LNCAP (cell line): ENCODE measurements around the gene PDZD4.

Experiments used
- TF ChIP-seq, protein P1 (sequence below): fragments of 450-650 bp; IDR thresholded peaks from 2 replicates; pipeline ENCODE4 v1.5.1; 2017; ENCODE audit warnings: mild to moderate bottlenecking

The PDZD4 gene

GRCh38 chrX:153773218-153773611 is 57.1 kb downstream of the PDZD4 start:
- TF ChIP-seq, protein P1, sequence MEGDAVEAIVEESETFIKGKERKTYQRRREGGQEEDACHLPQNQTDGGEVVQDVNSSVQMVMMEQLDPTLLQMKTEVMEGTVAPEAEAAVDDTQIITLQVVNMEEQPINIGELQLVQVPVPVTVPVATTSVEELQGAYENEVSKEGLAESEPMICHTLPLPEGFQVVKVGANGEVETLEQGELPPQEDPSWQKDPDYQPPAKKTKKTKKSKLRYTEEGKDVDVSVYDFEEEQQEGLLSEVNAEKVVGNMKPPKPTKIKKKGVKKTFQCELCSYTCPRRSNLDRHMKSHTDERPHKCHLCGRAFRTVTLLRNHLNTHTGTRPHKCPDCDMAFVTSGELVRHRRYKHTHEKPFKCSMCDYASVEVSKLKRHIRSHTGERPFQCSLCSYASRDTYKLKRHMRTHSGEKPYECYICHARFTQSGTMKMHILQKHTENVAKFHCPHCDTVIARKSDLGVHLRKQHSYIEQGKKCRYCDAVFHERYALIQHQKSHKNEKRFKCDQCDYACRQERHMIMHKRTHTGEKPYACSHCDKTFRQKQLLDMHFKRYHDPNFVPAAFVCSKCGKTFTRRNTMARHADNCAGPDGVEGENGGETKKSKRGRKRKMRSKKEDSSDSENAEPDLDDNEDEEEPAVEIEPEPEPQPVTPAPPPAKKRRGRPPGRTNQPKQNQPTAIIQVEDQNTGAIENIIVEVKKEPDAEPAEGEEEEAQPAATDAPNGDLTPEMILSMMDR: no peak

DNA sequence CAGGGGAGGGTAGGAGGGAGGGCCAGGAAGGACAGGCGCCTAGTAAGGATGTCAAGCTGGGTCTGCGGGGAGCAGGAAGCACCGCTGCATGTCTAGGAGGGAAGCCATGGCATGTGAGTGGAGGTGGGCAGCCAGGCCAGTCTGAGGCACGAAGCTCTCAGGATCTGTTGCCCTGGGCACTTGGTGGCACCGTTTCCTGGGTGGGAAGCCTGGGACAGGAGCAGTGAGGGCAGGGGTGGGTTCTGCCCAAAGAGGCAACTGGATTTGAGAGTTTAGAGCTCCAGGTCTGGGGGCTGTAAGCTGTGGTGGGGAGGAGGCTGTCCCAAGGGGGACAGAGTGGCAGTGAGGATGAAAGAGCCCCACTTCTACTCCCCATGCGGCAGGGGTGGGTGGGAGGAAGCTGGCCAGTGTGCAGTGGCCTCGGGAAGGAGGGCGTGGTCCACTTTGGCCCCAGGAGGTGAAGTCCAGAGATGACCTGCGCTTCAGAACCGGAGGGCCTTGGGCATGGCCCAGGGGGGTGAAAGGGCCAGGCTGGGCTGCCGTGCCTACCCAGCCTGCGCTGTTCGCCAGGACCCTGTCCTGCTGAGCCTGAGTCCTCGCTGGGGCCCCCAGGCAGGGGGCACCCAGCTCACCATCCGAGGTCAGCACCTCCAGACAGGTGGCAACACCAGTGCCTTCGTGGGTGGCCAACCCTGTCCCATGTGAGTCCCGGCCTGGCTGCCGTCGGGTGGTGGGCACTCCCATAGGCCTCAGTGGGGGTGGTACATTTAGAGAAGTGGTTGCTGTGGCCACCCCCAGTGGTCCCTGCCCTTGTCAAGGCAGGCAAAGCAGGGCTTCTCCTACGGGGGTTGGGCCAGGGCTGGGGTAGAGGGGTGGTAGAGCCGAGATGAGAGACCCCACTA is 57.8 kb downstream of the PDZD4 start:
- TF ChIP-seq, protein P1: no peak

- TF ChIP-seq, protein P1: no peak
Measured at GRCh38 chrX:153771415-153772315, 58.7 kb downstream of the PDZD4 start.

DNA sequence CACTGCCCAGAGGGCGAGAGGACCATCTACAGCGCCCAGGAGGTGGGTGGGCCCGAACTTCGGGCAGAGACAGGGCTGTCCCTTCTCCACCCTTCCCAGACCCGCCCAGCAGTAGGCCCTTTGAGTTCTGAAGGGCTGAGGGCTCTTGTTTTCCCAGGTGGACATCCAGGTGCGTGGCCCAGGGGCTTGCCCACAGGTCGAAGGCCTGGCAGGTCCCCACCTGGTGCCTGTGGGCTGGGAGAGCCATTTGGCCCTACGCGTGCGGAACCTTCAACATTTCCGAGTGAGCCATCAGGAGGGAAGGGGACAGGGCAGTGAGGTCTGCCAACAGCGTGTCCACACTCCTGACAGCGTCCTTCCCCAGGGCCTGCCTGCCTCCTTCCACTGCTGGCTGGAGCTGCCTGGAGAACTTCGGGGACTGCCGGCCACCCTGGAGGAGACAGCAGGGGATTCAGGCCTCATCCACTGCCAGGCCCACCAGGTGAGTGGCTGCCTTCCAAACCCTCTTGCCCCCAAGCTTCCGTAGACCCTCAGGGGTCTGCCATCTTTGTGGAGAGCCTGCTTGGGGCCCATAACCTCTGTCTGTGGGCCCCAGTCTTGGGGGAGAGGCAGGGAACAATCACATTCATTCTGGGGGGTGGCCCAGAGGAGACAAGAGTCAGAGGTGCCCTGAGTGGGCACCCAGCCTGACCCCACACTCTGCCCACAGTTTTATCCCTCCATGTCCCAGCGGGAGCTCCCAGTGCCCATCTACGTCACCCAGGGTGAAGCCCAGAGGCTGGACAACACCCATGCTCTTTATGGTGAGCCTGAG is 59.5 kb downstream of the PDZD4 start:
- TF ChIP-seq, protein P1: no peak

- TF ChIP-seq, protein P1: no peak
Measured at GRCh38 chrX:153769865-153770600, 60.3 kb downstream of the PDZD4 start.

DNA sequence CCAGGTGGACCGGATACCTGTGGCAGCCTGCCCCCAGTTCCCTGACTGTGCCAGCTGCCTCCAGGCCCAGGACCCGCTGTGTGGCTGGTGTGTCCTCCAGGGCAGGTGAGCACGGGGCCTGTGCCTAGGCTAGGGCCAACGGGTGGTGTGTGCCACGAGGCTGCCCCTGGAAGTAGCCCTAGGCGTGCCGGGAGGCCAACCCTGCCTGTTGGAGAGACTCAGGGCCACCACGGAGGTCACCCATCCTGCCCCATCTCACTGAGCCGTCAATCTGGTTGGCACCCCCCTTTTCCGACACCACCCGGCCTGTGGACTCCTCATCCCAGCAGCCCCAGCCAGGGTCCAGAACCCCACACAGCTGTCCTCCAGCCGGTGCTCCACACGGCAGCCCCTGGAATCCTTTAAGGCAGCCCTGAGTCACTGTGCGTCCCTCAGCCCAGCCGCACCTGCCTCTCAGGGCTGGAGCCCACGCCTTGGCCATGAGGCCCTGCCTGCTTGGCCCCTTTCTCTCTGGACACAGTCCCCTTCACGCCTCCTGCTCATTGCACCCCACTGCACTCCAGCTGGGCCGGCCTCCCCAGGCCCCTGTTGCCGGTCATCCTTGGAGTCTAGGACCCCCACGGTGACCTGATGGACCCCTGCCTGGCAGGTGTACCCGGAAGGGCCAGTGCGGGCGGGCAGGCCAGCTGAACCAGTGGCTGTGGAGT is 61.0 kb downstream of the PDZD4 start:
- TF ChIP-seq, protein P1: no peak
